Ishikawa (cell line): Measurements from ENCODE around the gene KIF4B.

Source experiments
- CEBPB ChIP-seq: IDR thresholded peaks from 2 replicates; pipeline ENCODE4 v1.6.1; 2012
- CREB1 ChIP-seq: IDR thresholded peaks from 2 replicates; pipeline ENCODE4 v1.6.1; 2012; ENCODE audit warnings: low read depth
- EGR1 ChIP-seq: IDR thresholded peaks from 2 replicates; pipeline ENCODE4 v1.6.1; 2012
- EP300 ChIP-seq: IDR thresholded peaks from 2 replicates; pipeline ENCODE4 v1.6.1; 2012; ENCODE audit warnings: borderline replicate concordance
- FOXM1 ChIP-seq: IDR thresholded peaks from 2 replicates; pipeline ENCODE4 v1.6.1; 2012; ENCODE audit warnings: low read depth, borderline replicate concordance
- MAX ChIP-seq: IDR thresholded peaks from 2 replicates; pipeline ENCODE4 v1.6.1; 2012
- NFIC ChIP-seq: IDR thresholded peaks from 2 replicates; pipeline ENCODE4 v1.6.1; 2012
- RAD21 ChIP-seq: IDR thresholded peaks from 2 replicates; pipeline ENCODE4 v1.6.1; 2012; ENCODE audit warnings: low read depth
- REST ChIP-seq: IDR thresholded peaks from 2 replicates; pipeline ENCODE4 v1.6.1; 2012; ENCODE audit warnings: low read depth, mild to moderate bottlenecking
- TAF1 ChIP-seq: IDR thresholded peaks from 2 replicates; pipeline ENCODE4 v1.6.1; 2012; ENCODE audit warnings: low read depth, mild to moderate bottlenecking
- TCF12 ChIP-seq: IDR thresholded peaks from 2 replicates; pipeline ENCODE4 v1.6.1; 2012; ENCODE audit warnings: low read depth
- TEAD4 ChIP-seq: IDR thresholded peaks from 2 replicates; pipeline ENCODE4 v1.6.1; 2012
- YY1 ChIP-seq: IDR thresholded peaks from 2 replicates; pipeline ENCODE4 v1.6.1; 2012; ENCODE audit warnings: low read depth
- ZBTB7A ChIP-seq: IDR thresholded peaks from 2 replicates; pipeline ENCODE4 v1.6.1; 2012; ENCODE audit warnings: low read depth
- TF ChIP-seq, protein P1 (sequence below): IDR thresholded peaks from 2 replicates; pipeline ENCODE4 v1.6.1; 2012

KIF4B gene

GRCh38 chr5:154997746-154998145 lies 15.8 kb upstream of the KIF4B start:
- TF ChIP-seq ZBTB7A (no peak), CREB1 (no peak)

DNA sequence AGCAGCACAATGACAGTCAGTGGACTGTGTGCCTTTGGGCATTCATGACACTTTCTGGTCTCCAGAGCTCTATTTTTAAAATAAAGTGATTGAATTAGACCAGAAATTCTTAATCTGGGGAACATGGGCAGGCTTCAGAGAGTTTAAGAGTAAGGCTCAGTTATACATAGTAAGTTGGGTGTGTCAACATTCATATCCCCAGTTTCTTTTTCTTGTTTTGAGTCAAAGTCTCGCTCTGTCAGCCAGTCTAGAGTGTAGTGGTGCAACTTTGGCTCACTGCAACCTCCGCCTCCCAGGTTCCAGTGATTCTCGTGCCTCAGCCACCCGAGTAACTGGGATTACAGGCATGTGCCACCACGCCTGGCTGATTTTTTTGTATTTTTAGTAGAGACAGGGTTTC lies 13.7 kb upstream of the KIF4B start:
- TF ChIP-seq, protein P1, sequence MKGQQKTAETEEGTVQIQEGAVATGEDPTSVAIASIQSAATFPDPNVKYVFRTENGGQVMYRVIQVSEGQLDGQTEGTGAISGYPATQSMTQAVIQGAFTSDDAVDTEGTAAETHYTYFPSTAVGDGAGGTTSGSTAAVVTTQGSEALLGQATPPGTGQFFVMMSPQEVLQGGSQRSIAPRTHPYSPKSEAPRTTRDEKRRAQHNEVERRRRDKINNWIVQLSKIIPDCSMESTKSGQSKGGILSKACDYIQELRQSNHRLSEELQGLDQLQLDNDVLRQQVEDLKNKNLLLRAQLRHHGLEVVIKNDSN = no peak
- TF ChIP-seq EGR1 (no peak), REST (no peak), MAX (no peak), TAF1 (no peak), CEBPB (no peak)

GRCh38 chr5:155001523-155001922 lies 12.0 kb upstream of the KIF4B start:
- no peak for TF ChIP-seq TCF12
- TF ChIP-seq ZBTB7A = no peak
- TF ChIP-seq NFIC = no peak
- no peak for TF ChIP-seq EGR1
- no peak for TF ChIP-seq EP300
- no peak for TF ChIP-seq RAD21
- no peak for TF ChIP-seq REST
- no peak for TF ChIP-seq FOXM1
- no peak for TF ChIP-seq TEAD4
- TF ChIP-seq TAF1 = no peak
- TF ChIP-seq YY1 = no peak
- TF ChIP-seq CEBPB = no peak
- TF ChIP-seq MAX = no peak

DNA sequence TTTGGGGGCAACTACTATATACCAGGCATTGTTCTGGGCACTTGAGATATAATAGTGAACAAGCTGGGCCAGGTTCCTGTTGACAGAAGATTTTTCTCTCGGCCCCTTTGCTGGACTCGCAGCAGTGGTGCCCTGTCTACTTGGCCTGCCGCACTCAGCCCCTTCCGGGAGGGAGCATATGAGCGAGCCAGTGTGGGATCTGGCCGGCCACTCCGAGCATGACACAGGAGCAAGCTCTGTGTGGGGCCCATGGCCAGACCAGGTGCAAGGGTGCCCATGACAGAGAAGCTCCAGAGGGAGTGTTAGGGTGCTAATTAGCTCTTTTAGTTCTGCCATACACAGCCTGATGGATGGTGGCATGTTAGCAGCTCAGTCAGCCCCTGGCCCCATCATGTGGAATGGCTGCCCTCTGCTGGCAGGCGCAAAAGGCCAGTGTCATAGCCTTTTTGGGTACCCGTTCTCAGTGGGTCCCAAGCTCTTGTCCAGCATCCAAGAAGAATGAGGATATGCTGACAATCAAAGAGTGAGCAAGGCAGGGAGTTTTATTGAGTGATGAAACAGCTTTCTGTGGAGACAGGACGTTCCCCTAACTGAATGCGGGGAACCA lies 9.3 kb upstream of the KIF4B start:
- no peak for TF ChIP-seq NFIC
- peak; percentile 78 for TF ChIP-seq RAD21

- no peak for TF ChIP-seq EP300
- no peak for TF ChIP-seq REST
- no peak for TF ChIP-seq NFIC
- no peak for TF ChIP-seq ZBTB7A
- no peak for TF ChIP-seq MAX
- no peak for TF ChIP-seq TAF1
- no peak for TF ChIP-seq EGR1
- no peak for TF ChIP-seq RAD21
These were observed 4.9 kb upstream of the KIF4B start for GRCh38 chr5:155008669-155009068.

DNA sequence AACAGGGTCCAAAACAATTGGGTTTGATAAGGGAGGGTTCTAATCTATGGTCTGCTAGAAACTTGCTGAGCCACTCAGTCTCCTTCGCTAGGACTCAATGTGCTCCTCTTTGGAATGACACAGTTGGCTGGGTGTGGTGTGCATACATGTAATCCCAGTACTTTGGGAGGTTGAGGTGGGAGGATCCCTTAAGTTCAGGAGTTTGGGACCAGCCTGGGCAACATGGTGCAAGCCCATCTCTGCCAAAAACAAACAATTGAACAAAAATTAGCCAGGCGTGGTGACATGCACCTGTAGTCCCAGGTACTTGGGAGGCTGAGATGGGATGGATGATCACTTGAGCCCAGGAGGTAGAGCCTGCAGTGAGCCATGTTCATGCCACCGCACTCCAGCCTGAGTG lies 2.7 kb upstream of the KIF4B start:
- TF ChIP-seq, protein P1 = no peak
- TF ChIP-seq CEBPB = no peak
- no peak for TF ChIP-seq TCF12
- TF ChIP-seq REST = no peak
- no peak for TF ChIP-seq EGR1
- no peak for TF ChIP-seq RAD21
- no peak for TF ChIP-seq NFIC
- TF ChIP-seq YY1 = no peak
- no peak for TF ChIP-seq EP300
- TF ChIP-seq TAF1 = no peak
